ENCODE measurements around the gene FERMT1. TPM values are rescaled to one million over a fixed set of nuclear protein-coding genes. Genes with fewer than 3 reads are reported as not detected.
A peak's percentile ranks its signal among the peaks of the same experiment; 100 is the strongest.

Gene FERMT1
- total RNA-seq, 6 experiments from 2014 or later = 7.7 to 11.0 (median 9.8) TPM

GRCh38 chr20:6127825-6128224 is 5.0 kb upstream of the FERMT1 start:
- Mint-ChIP-seq H3K4me3 (no peak overlapping the region), H3K4me1 (ENCODE audit: low read depth) (peaks cover 8% of the 10 kb centered on the region), H3K9me3 (no peaks in the 10 kb centered on the region), H3K27me3 (ENCODE audit: insufficient read depth) (peaks cover 3% of the 10 kb centered on the region), H3K36me3 (ENCODE audit: low read depth) (no peaks in the 10 kb centered on the region), H3K27ac (no peak overlapping the region)
- no peak for DNase-seq
- no peak for TF ChIP-seq CTCF (IDR thresholded peaks at IDR 0.05)

- Mint-ChIP-seq H3K27me3 (ENCODE audit: insufficient read depth) (peaks cover 3% of the 10 kb centered on the region), H3K9me3 (no peaks in the 10 kb centered on the region)
- no peak for TF ChIP-seq CTCF (IDR thresholded peaks at IDR 0.05)
Observed at GRCh38 chr20:6126846-6127245, 4.0 kb upstream of the FERMT1 start.

GRCh38 chr20:6123649-6124014 is 802 bp upstream of the FERMT1 start:
- Mint-ChIP-seq H3K27ac (peak overlapping the region; percentile 94), H3K27me3 (ENCODE audit: insufficient read depth) (peaks cover 2% of the 10 kb centered on the region), H3K4me3 (peak overlapping the region; percentile 88), H3K9me3 (no peaks in the 10 kb centered on the region), H3K4me1 (ENCODE audit: low read depth) (peaks cover 20% of the 10 kb centered on the region), H3K36me3 (ENCODE audit: low read depth) (peaks cover 6% of the 10 kb centered on the region; the same call in 1 of the 2 replicates)
- DNase-seq = no peak
- no peak for TF ChIP-seq CTCF (IDR thresholded peaks at IDR 0.05)

More at GRCh38 chr20:6126846-6127245, 4.0 kb upstream of the FERMT1 start:
- peaks cover 14% of the 10 kb centered on the region for H3K4me1 Mint-ChIP-seq (ENCODE audit: low read depth)
- no peaks in the 10 kb centered on the region for H3K36me3 Mint-ChIP-seq (ENCODE audit: low read depth)
- no peak for DNase-seq
- no peak overlapping the region for H3K4me3 Mint-ChIP-seq
- no peak overlapping the region for H3K27ac Mint-ChIP-seq

GRCh38 chr20:6122111-6122872 is 538 bp downstream of the FERMT1 start:
- Mint-ChIP-seq H3K27ac (peak overlapping the region; percentile 73), H3K4me3 (peak overlapping the region; percentile 88), H3K27me3 (ENCODE audit: insufficient read depth) (peaks cover 2% of the 10 kb centered on the region), H3K36me3 (ENCODE audit: low read depth) (peaks cover 14% of the 10 kb centered on the region), H3K4me1 (ENCODE audit: low read depth) (peaks cover 20% of the 10 kb centered on the region), H3K9me3 (no peaks in the 10 kb centered on the region)
- peak; percentile 28 for DNase-seq
- TF ChIP-seq CTCF (IDR thresholded peaks at IDR 0.05) = no peak

GRCh38 chr20:6121504-6121903 is 1.3 kb downstream of the FERMT1 start:
- H3K4me3 Mint-ChIP-seq = peak overlapping the region; percentile 88

More at GRCh38 chr20:6121504-6121903, 1.3 kb downstream of the FERMT1 start:
- peaks cover 20% of the 10 kb centered on the region for H3K4me1 Mint-ChIP-seq (ENCODE audit: low read depth)
- H3K27me3 Mint-ChIP-seq (ENCODE audit: insufficient read depth) = peaks cover 2% of the 10 kb centered on the region
- peaks cover 14% of the 10 kb centered on the region for H3K36me3 Mint-ChIP-seq (ENCODE audit: low read depth)
- no peak for DNase-seq
- no peak for TF ChIP-seq CTCF (IDR thresholded peaks at IDR 0.05)
- H3K27ac Mint-ChIP-seq = no peak overlapping the region
- H3K9me3 Mint-ChIP-seq = no peaks in the 10 kb centered on the region
